Esophagus squamous epithelium (tissue), 4 donors: ENCODE results near the gene EXOC3L1.

Experiments
- CTCF ChIP-seq, 6 experiments: fragments of 450-650 bp in 4 of 6; fragments of 200-600 bp in 2 of 6; sonication (generic) in 2 of 6; IDR thresholded peaks; one replicate each; pipeline ENCODE4 v1.5.1; 2016 to 2019; ENCODE audit warnings: antibody characterized with exemption in 6 of 6, mild to moderate bottlenecking in 4 of 6, moderate library complexity in 4 of 6
- POLR2A ChIP-seq, 4 donors: fragments of 450-650 bp; IDR thresholded peaks; one replicate each; pipeline ENCODE4 v1.6.1; 2017; ENCODE audit warnings: antibody characterized with exemption in 4 of 4, mild to moderate bottlenecking in 4 of 4, moderate library complexity in 3 of 4

- TF ChIP-seq CTCF (IDR thresholded peaks at IDR 0.05) (no peak), POLR2A (IDR thresholded peaks at IDR 0.05) (no peak)
These were observed 46.8 kb upstream of the EXOC3L1 start for GRCh38 chr16:67236563-67237395.
